HG02884 (cell line): ENCODE measurements around the gene COX4I1.

Experiments
- ATAC-seq: cut with Tn5 transposase; IDR thresholded peaks from one replicate; pipeline ENCODE4 v1.9.1; 2021; ENCODE audit warnings: mild to moderate bottlenecking, moderate library complexity; ENCODE audit not compliant: unreplicated experiment

COX4I1 gene

GRCh38 chr16:85765767-85766166 is 33.7 kb upstream of the COX4I1 start:
- no peak for ATAC-seq

- no peak for ATAC-seq
Observed at GRCh38 chr16:85767531-85767930, 32.0 kb upstream of the COX4I1 start.

- no peak for ATAC-seq
Observed at GRCh38 chr16:85768199-85768598, 31.3 kb upstream of the COX4I1 start.

GRCh38 chr16:85770741-85771140 is 28.8 kb upstream of the COX4I1 start:
- ATAC-seq, result no peak

GRCh38 chr16:85773044-85773443 is 26.5 kb upstream of the COX4I1 start:
- ATAC-seq, result no peak

GRCh38 chr16:85774136-85774535 is 25.4 kb upstream of the COX4I1 start:
- ATAC-seq, result no peak

- ATAC-seq, result no peak
Observed at GRCh38 chr16:85774811-85775210, 24.7 kb upstream of the COX4I1 start.

GRCh38 chr16:85777583-85778310 is 21.7 kb upstream of the COX4I1 start:
- no peak for ATAC-seq

- ATAC-seq, result no peak
Observed at GRCh38 chr16:85778873-85779272, 20.6 kb upstream of the COX4I1 start.

GRCh38 chr16:85780281-85780680 is 19.2 kb upstream of the COX4I1 start:
- ATAC-seq, result no peak

- ATAC-seq, result no peak
Observed at GRCh38 chr16:85781156-85781555, 18.3 kb upstream of the COX4I1 start.

GRCh38 chr16:85781695-85782370 is 17.7 kb upstream of the COX4I1 start:
- ATAC-seq, result no peak

- no peak for ATAC-seq
Observed at GRCh38 chr16:85782451-85782850, 17.0 kb upstream of the COX4I1 start.

- ATAC-seq, result no peak
Observed at GRCh38 chr16:85783441-85783840, 16.1 kb upstream of the COX4I1 start.

GRCh38 chr16:85784813-85785212 is 14.7 kb upstream of the COX4I1 start:
- ATAC-seq, result no peak

- no peak for ATAC-seq
Observed at GRCh38 chr16:85785927-85786326, 13.6 kb upstream of the COX4I1 start.

GRCh38 chr16:85788819-85789218 is 10.7 kb upstream of the COX4I1 start:
- ATAC-seq, result no peak

GRCh38 chr16:85789773-85790172 is 9.7 kb upstream of the COX4I1 start:
- no peak for ATAC-seq

- ATAC-seq, result no peak
Observed at GRCh38 chr16:85793662-85794298, 5.7 kb upstream of the COX4I1 start.

- ATAC-seq, result no peak
Observed at GRCh38 chr16:85794696-85795095, 4.8 kb upstream of the COX4I1 start.

- ATAC-seq, result no peak
Observed at GRCh38 chr16:85796152-85796551, 3.3 kb upstream of the COX4I1 start.

- ATAC-seq, result no peak
Observed at GRCh38 chr16:85796599-85796998, 2.9 kb upstream of the COX4I1 start.
